Endothelial cell of umbilical vein (primary cell): ENCODE results near the gene SLC35B2. TPM values are rescaled to one million over a fixed set of nuclear protein-coding genes. Genes with fewer than 3 reads are reported as not detected.

Experiments used
- BruUV-seq: library from RNA; stranded (reverse); fragments of 400-500 nt; replicated peaks from 2 replicates; lab custom pipeline; 2021; lab: Mats Ljungman, UMichigan
- CTCF ChIA-PET: fragments of 300-600, 350-600 bp; sonication (Branson Sonifier 250); formaldehyde crosslinking; loops from one replicate; lab custom pipeline; 2021; ENCODE audit warnings: antibody characterized with exemption, inconsistent platforms; lab: Charles Lee
- POLR2A ChIA-PET: fragments of 300-600, 350-600 bp; sonication (Branson Sonifier 250); formaldehyde crosslinking; loops from one replicate; lab custom pipeline; 2021; ENCODE audit warnings: antibody characterized with exemption, inconsistent platforms; lab: Charles Lee
- DNase-seq: peaks from one replicate; pipeline ENCODE4 v3.0.0-alpha.2; 2011; ENCODE audit warnings: low read depth, low spot score
- FAIRE-seq: peaks from 2 replicates; lab custom pipeline; 2011; peaks lifted over from hg19 to GRCh38; lab: Jason Lieb, UNC
- H2AFZ ChIP-seq: 2 replicates; pipeline ENCODE4 v1.6.0; 2012; ENCODE audit warnings: low read depth, low read length, control low read depth, inconsistent platforms
- H3K27ac ChIP-seq: 2 replicates; pipeline ENCODE4 v1.5.1; 2011; ENCODE audit warnings: low read depth, mild to moderate bottlenecking, control low read depth, low read length, moderate library complexity; ENCODE audit not compliant: insufficient read depth
- H3K27me3 ChIP-seq, 2 experiments: 2 replicates each; pipeline versions ENCODE4 v1.6.0 to v1.6.1; 2011; ENCODE audit warnings: low read length in 2 of 2, mixed read lengths in 1 of 2; ENCODE audit not compliant: control insufficient read depth in 2 of 2, insufficient read depth in 2 of 2
- H3K36me3 ChIP-seq, 2 experiments: 2 replicates in 1 of 2; 3 replicates in 1 of 2; pipeline ENCODE4 v1.5.1; 2011; ENCODE audit warnings: low read length in 2 of 2, mild to moderate bottlenecking in 1 of 2, moderate library complexity in 1 of 2; ENCODE audit not compliant: control insufficient read depth in 2 of 2, insufficient read depth in 2 of 2; ENCODE audit errors: extremely low read depth in 1 of 2
- H3K4me1 ChIP-seq: 3 replicates; pipeline ENCODE4 v1.5.1; 2011; ENCODE audit warnings: mild to moderate bottlenecking, low read length; ENCODE audit not compliant: control insufficient read depth, insufficient read depth; ENCODE audit errors: extremely low read depth
- H3K4me2 ChIP-seq: 2 replicates; pipeline ENCODE4 v1.6.1; 2011; ENCODE audit warnings: low read length, control low read depth, mixed read lengths; ENCODE audit not compliant: insufficient read depth
- H3K4me3 ChIP-seq, 3 experiments: fragments of 200-600 bp in 1 of 3; sonication (generic), shearing (Covaris generic) in 1 of 3; replicated peaks in 1 of 3; 2 replicates each; pipeline ENCODE4 v1.5.1; 2011 to 2016; ENCODE audit warnings: control low read depth in 3 of 3, low read length in 3 of 3, mild to moderate bottlenecking in 2 of 3, inconsistent platforms in 1 of 3, low read depth in 1 of 3, moderate library complexity in 1 of 3; ENCODE audit not compliant: insufficient read depth in 1 of 3
- H3K79me2 ChIP-seq: 2 replicates; pipeline ENCODE4 v1.6.0; 2012; ENCODE audit warnings: low read length, inconsistent platforms; ENCODE audit not compliant: control insufficient read depth, insufficient read depth
- H3K9ac ChIP-seq: replicated peaks from 2 replicates; pipeline ENCODE3; 2011; ENCODE audit warnings: low read length, control low read depth; ENCODE audit not compliant: insufficient read depth; ENCODE audit errors: extremely low read depth
- H3K9me1 ChIP-seq: replicated peaks from 3 replicates; pipeline ENCODE4 v1.6.0; 2011; ENCODE audit warnings: mild to moderate bottlenecking, low read length; ENCODE audit not compliant: control insufficient read depth, insufficient read depth; ENCODE audit errors: extremely low read depth
- H3K9me3 ChIP-seq: replicated peaks from 2 replicates; pipeline ENCODE4 v1.5.1; 2012; ENCODE audit warnings: low read length, inconsistent platforms; ENCODE audit not compliant: control insufficient read depth, insufficient read depth
- H4K20me1 ChIP-seq: replicated peaks from 2 replicates; pipeline ENCODE3; 2011; ENCODE audit warnings: mild to moderate bottlenecking, low read length; ENCODE audit not compliant: control insufficient read depth, insufficient read depth; ENCODE audit errors: extremely low read depth
- EZH2 ChIP-seq: IDR thresholded peaks from 2 replicates; pipeline ENCODE4 v1.6.1; 2012; ENCODE audit warnings: borderline replicate concordance, low read depth, mild to moderate bottlenecking, moderate library complexity, low read length, inconsistent platforms; ENCODE audit not compliant: severe bottlenecking
- FOS ChIP-seq: IDR thresholded peaks from 2 replicates; pipeline ENCODE4 v1.6.1; 2011; ENCODE audit warnings: mild to moderate bottlenecking, low read length, moderate library complexity, borderline replicate concordance; ENCODE audit not compliant: insufficient read depth
- GATA2 ChIP-seq: IDR thresholded peaks from 2 replicates; pipeline ENCODE4 v1.7.0; 2011; ENCODE audit warnings: low read depth, mild to moderate bottlenecking, moderate library complexity, mixed read lengths, low read length; ENCODE audit not compliant: insufficient read length, insufficient read depth
- JUN ChIP-seq: IDR thresholded peaks from 2 replicates; pipeline ENCODE4 v1.6.1; 2011; ENCODE audit warnings: borderline replicate concordance, low read depth; ENCODE audit not compliant: insufficient read length, insufficient read depth
- MAX ChIP-seq: IDR thresholded peaks from 2 replicates; pipeline ENCODE4 v1.6.1; 2011; ENCODE audit not compliant: insufficient read depth, insufficient read length
- MYC ChIP-seq: IDR thresholded peaks from one replicate; pipeline ENCODE4 v1.6.1; 2011; ENCODE audit warnings: mild to moderate bottlenecking, low read depth, low read length
- POLR2A ChIP-seq: IDR thresholded peaks from 2 replicates; pipeline ENCODE4 v1.6.1; 2012; ENCODE audit warnings: low read depth, mild to moderate bottlenecking, control low read depth, low read length
- POLR2AphosphoS5 ChIP-seq: IDR thresholded peaks from 2 replicates; pipeline ENCODE4 v1.6.1; 2012; ENCODE audit warnings: low read depth, mild to moderate bottlenecking, control low read depth, low read length, moderate library complexity; ENCODE audit not compliant: insufficient read depth
- dilution Hi-C: fragments of 300-500 bp; cut with MboI; formaldehyde crosslinking; loops from one replicate; pipeline ENCODE4 v1.15.0; 2019; ENCODE audit warnings: low sequenced_read_pairs; ENCODE audit not compliant: extremely low pct_ligation_motif_present
- intact Hi-C: fragments of 100-400 bp; cut with micrococcal nuclease; formaldehyde crosslinking; loops from one replicate; pipeline ENCODE4 v1.10.0; 2022
- polyA plus RNA-seq, 4 experiments: library from polyadenylated mRNA; depleted of rRNA in 3 of 4; stranded (reverse) in 3 of 4; unstranded in 1 of 4; fragments of >200 nt; gene quantifications; 2 replicates each; pipeline versions ENCODE4 v1.2.1 to v1.2.3, GENCODE V29; 2011 to 2012; ENCODE audit warnings: missing spikeins in 1 of 4
- total RNA-seq: library from RNA; stranded (reverse); gene quantifications from 2 replicates; pipeline ENCODE4 v1.2.3, GENCODE V29; 2021
- TF ChIP-seq, protein P1 (sequence below), 2 donors: IDR thresholded peaks; 1 replicate in 1 of 2; 2 replicates in 1 of 2; pipeline ENCODE4 v1.5.1; 2011; ENCODE audit warnings: low read length in 2 of 2, mild to moderate bottlenecking in 2 of 2, moderate library complexity in 2 of 2, control low read depth in 1 of 2, inconsistent platforms in 1 of 2, low read depth in 1 of 2; ENCODE audit not compliant: insufficient read depth in 1 of 2; ENCODE audit errors: extremely low read depth in 1 of 2

The SLC35B2 gene
- total and polyA plus RNA-seq, 2 donors (not counting 3 experiments of a cell fraction or from before 2014, with no cell fraction given), result 53.4 to 112 TPM

DNA sequence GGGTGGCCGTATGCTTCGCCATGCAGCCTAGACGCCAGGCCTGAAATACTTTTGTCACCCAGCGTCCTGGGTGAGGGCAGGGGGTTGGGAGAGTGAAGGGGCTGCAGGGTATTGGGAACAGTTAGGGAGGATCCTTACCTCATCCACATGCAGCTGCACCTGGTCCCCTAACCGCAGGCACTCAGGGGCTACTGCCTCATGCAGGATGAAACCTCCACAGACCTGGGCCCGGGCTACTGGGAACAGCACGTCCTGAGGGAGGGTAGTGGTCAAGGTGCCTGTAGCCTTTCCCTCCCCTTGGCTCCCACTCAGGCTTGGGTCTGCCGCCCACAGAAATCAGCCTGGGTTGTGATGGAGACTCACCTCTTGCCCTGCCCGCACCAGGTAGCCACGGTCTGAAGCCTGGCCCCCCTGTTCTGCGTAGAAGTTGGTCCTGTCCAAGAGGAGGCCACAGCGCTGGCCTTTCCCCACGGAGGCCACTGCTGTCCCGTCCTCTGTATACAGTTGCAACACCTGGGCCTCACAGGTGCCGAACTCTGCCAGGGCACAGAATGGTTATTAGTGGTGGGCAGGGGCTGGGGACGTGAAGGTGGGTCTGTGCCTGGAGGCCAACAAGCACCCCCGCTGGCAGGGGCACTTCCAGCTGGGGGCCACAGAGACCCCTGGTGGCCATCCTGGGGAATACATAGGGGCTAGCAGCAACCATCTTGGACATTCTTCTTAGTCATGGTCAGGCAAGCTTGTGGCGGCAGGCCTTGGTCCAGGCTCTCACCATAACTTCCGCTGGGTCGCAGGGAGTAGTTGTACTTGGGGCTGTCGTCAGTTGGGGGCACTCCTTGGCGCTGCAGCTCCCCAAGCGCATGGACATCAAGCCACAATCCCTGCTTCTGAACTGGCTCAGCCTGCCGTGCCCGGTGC, 47.2 kb upstream of the SLC35B2 start:
- BruUV-seq, result no TSS peak
- H3K4me3 ChIP-seq, result no peak overlapping the region
- DNase-seq (peak; percentile 41), FAIRE-seq (peak; percentile 31)
- ChIA-PET POLR2A (no interaction called here), CTCF (interaction anchor here (0.5 to 4.5 kb wide), 20 partner anchors 9 to 208 kb away, joined by 3 to 83 read pairs (median 4); partner anchors contain the start of genes AARS2 and TMEM151B)
- H3K27me3 ChIP-seq, result no peaks in the 10 kb centered on the region
- dilution Hi-C loops, result no loop called here
- no peak overlapping the region for H3K9ac ChIP-seq
- no peaks in the 10 kb centered on the region for H3K9me3 ChIP-seq
- no peak for TF ChIP-seq POLR2AphosphoS5
- TF ChIP-seq, protein P1, sequence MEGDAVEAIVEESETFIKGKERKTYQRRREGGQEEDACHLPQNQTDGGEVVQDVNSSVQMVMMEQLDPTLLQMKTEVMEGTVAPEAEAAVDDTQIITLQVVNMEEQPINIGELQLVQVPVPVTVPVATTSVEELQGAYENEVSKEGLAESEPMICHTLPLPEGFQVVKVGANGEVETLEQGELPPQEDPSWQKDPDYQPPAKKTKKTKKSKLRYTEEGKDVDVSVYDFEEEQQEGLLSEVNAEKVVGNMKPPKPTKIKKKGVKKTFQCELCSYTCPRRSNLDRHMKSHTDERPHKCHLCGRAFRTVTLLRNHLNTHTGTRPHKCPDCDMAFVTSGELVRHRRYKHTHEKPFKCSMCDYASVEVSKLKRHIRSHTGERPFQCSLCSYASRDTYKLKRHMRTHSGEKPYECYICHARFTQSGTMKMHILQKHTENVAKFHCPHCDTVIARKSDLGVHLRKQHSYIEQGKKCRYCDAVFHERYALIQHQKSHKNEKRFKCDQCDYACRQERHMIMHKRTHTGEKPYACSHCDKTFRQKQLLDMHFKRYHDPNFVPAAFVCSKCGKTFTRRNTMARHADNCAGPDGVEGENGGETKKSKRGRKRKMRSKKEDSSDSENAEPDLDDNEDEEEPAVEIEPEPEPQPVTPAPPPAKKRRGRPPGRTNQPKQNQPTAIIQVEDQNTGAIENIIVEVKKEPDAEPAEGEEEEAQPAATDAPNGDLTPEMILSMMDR (IDR thresholded peaks at IDR 0.05; ENCODE audit: extremely low read depth in 1 of 2, insufficient read depth in 1 of 2, low read depth in 1 of 2, low read length in 2 of 2), result peak; percentile 80 to 84
- H3K79me2 ChIP-seq, result no peaks in the 10 kb centered on the region
- no peak overlapping the region for H3K27ac ChIP-seq
- H4K20me1 ChIP-seq, result no peaks in the 10 kb centered on the region
- intact Hi-C loops, result loop anchor here (1.0 kb wide), 2 partner anchors 36 to 208 kb away; no protein-coding TSS in a partner anchor
- H3K9me1 ChIP-seq, result no peaks in the 10 kb centered on the region
- no peaks in the 10 kb centered on the region for H3K4me1 ChIP-seq
- H2AFZ ChIP-seq, result no peak overlapping the region
- peaks cover 13 to 58% of the 10 kb centered on the region in 2 experiments for H3K36me3 ChIP-seq
- H3K4me2 ChIP-seq, result no peak overlapping the region

GRCh38 chr6:44303842-44304241, 46.5 kb upstream of the SLC35B2 start:
- no peaks in the 10 kb centered on the region for H3K4me1 ChIP-seq
- POLR2A ChIA-PET, result no interaction called here
- intact Hi-C loops (loop anchor here (1.0 kb wide), 2 partner anchors 36 to 208 kb away; no protein-coding TSS in a partner anchor), dilution Hi-C loops (no loop called here)
- H3K27me3 ChIP-seq, result no peaks in the 10 kb centered on the region
- no peak for TF ChIP-seq GATA2
- no peak for TF ChIP-seq MAX
- TF ChIP-seq MYC, result no peak
- TF ChIP-seq, protein P1 (IDR thresholded peaks at IDR 0.05; ENCODE audit: extremely low read depth in 1 of 2, insufficient read depth in 1 of 2, low read depth in 1 of 2, low read length in 2 of 2), result no peak
- no peak for TF ChIP-seq POLR2AphosphoS5
- TF ChIP-seq POLR2A, result no peak
- TF ChIP-seq FOS, result no peak
- TF ChIP-seq EZH2, result no peak
- TF ChIP-seq JUN, result no peak
- no peaks in the 10 kb centered on the region for H3K9me3 ChIP-seq
- no peak for DNase-seq
- FAIRE-seq, result no peak
- CTCF ChIA-PET, result interaction anchor here (3.4 to 4.5 kb wide), 3 partner anchors 10 to 35 kb away, joined by 35 to 83 read pairs (median 36); partner anchors contain the start of genes AARS2 and TMEM151B
- no TSS peak for BruUV-seq
- no peaks in the 10 kb centered on the region for H3K9me1 ChIP-seq
- no peaks in the 10 kb centered on the region for H4K20me1 ChIP-seq
- H2AFZ ChIP-seq, result no peak overlapping the region
- peaks cover 13 to 51% of the 10 kb centered on the region in 2 experiments for H3K36me3 ChIP-seq
- H3K4me3 ChIP-seq, result no peak overlapping the region
- H3K9ac ChIP-seq, result no peak overlapping the region
- no peak overlapping the region for H3K27ac ChIP-seq
- no peak overlapping the region for H3K4me2 ChIP-seq
- H3K79me2 ChIP-seq, result no peaks in the 10 kb centered on the region
